ENCODE results near the gene TMEM86A.

Gene TMEM86A

GRCh38 chr11:18713646-18714442, 15.3 kb downstream of the TMEM86A start:
- H2AFZ ChIP-seq (ENCODE audit: low read depth, low read length, severe bottlenecking), result no peak overlapping the region

GRCh38 chr11:18714443-18714780, 15.8 kb downstream of the TMEM86A start:
- Histone ChIP-seq H3K4me2 (ENCODE audit: low read depth, low read length, poor library complexity, severe bottlenecking) (no peak overlapping the region), H3K36me3 (ENCODE audit: low read length) (no peaks in the 10 kb centered on the region), H3K79me2 (ENCODE audit: insufficient read depth, low read length) (no peaks in the 10 kb centered on the region), H2AFZ (ENCODE audit: low read depth, low read length, severe bottlenecking) (no peak overlapping the region), H3K27me3 (ENCODE audit: low read length) (no peaks in the 10 kb centered on the region), H3K27ac (ENCODE audit: low read depth, low read length) (no peak overlapping the region), H3K9me3 (ENCODE audit: insufficient read depth, low read length) (no peaks in the 10 kb centered on the region), H3K9me2 (replicated peaks; ENCODE audit: insufficient read depth, low read length) (no peaks in the 10 kb centered on the region), H3F3A (ENCODE audit: insufficient read depth) (no peaks in the 10 kb centered on the region), H3K9ac (ENCODE audit: low read length) (no peak overlapping the region), H3K4me3 (ENCODE audit: insufficient read depth, low read length, poor library complexity, severe bottlenecking) (no peak overlapping the region), H4K20me1 (ENCODE audit: low read depth, low read length) (no peaks in the 10 kb centered on the region)
- TF ChIP-seq EZH2phosphoT487 (conservative IDR thresholded peaks at IDR 0.05; ENCODE audit: low read length) (no peak), CTCF (IDR thresholded peaks at IDR 0.05; ENCODE audit: insufficient read depth, low read length, poor library complexity, severe bottlenecking) (no peak)

More at GRCh38 chr11:18713646-18714442, 15.3 kb downstream of the TMEM86A start:
- H3K27me3 ChIP-seq (ENCODE audit: low read length), result no peaks in the 10 kb centered on the region
- no peak for TF ChIP-seq EZH2phosphoT487 (conservative IDR thresholded peaks at IDR 0.05; ENCODE audit: low read length)
- no peak for TF ChIP-seq CTCF (IDR thresholded peaks at IDR 0.05; ENCODE audit: insufficient read depth, low read length, poor library complexity, severe bottlenecking)
- no peak overlapping the region for H3K27ac ChIP-seq (ENCODE audit: low read depth, low read length)
- no peaks in the 10 kb centered on the region for H3K36me3 ChIP-seq (ENCODE audit: low read length)
- no peaks in the 10 kb centered on the region for H3F3A ChIP-seq (ENCODE audit: insufficient read depth)
- H3K4me2 ChIP-seq (ENCODE audit: low read depth, low read length, poor library complexity, severe bottlenecking), result no peak overlapping the region
- H3K9ac ChIP-seq (ENCODE audit: low read length), result no peak overlapping the region
- H3K4me3 ChIP-seq (ENCODE audit: insufficient read depth, low read length, poor library complexity, severe bottlenecking), result no peak overlapping the region
- no peaks in the 10 kb centered on the region for H3K9me2 ChIP-seq (replicated peaks; ENCODE audit: insufficient read depth, low read length)
- H4K20me1 ChIP-seq (ENCODE audit: low read depth, low read length), result no peaks in the 10 kb centered on the region
- no peaks in the 10 kb centered on the region for H3K79me2 ChIP-seq (ENCODE audit: insufficient read depth, low read length)
- no peaks in the 10 kb centered on the region for H3K9me3 ChIP-seq (ENCODE audit: insufficient read depth, low read length)

GRCh38 chr11:18715476-18715875, 16.9 kb downstream of the TMEM86A start:
- Histone ChIP-seq H3K4me2 (ENCODE audit: low read depth, low read length, poor library complexity, severe bottlenecking) (no peak overlapping the region), H3K27me3 (ENCODE audit: low read length) (no peaks in the 10 kb centered on the region), H3K4me3 (ENCODE audit: insufficient read depth, low read length, poor library complexity, severe bottlenecking) (no peak overlapping the region), H2AFZ (ENCODE audit: low read depth, low read length, severe bottlenecking) (no peak overlapping the region), H3K9me3 (ENCODE audit: insufficient read depth, low read length) (no peaks in the 10 kb centered on the region), H3K9ac (ENCODE audit: low read length) (no peak overlapping the region), H4K20me1 (ENCODE audit: low read depth, low read length) (no peaks in the 10 kb centered on the region), H3F3A (ENCODE audit: insufficient read depth) (no peaks in the 10 kb centered on the region), H3K36me3 (ENCODE audit: low read length) (no peaks in the 10 kb centered on the region), H3K79me2 (ENCODE audit: insufficient read depth, low read length) (no peaks in the 10 kb centered on the region), H3K9me2 (replicated peaks; ENCODE audit: insufficient read depth, low read length) (no peaks in the 10 kb centered on the region), H3K27ac (ENCODE audit: low read depth, low read length) (no peak overlapping the region)
- TF ChIP-seq EZH2phosphoT487 (conservative IDR thresholded peaks at IDR 0.05; ENCODE audit: low read length) (no peak), CTCF (IDR thresholded peaks at IDR 0.05; ENCODE audit: insufficient read depth, low read length, poor library complexity, severe bottlenecking) (no peak)
